ENCODE measurements around the gene GAREM1.

DNA sequence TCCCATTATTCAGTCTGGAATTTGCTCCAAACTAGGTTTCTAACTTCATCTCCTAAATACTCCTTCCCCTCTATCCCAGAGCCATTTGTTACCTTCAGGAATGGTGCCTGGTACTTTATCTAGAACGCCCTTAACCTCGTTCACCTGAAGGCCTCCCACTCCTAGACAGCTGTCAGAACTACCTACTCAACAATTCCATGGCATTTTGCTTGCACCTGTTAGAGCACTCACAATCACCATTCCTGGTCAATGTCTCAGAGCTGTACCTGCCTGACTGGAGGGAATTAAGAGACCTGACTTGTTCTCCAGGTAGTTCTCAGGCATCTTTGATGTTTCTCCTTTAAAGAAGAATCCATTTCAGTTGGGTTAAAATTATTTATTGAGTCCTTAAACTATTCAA is 88.9 kb downstream of the GAREM1 start:
- TF ChIP-seq POLR2AphosphoS5 (IDR thresholded peaks at IDR 0.05; ENCODE audit: insufficient read depth, low read depth, low read length), result no peak
- TF ChIP-seq MAX (IDR thresholded peaks at IDR 0.05; ENCODE audit: insufficient read depth, insufficient read length), result no peak
- TF ChIP-seq, protein P1, sequence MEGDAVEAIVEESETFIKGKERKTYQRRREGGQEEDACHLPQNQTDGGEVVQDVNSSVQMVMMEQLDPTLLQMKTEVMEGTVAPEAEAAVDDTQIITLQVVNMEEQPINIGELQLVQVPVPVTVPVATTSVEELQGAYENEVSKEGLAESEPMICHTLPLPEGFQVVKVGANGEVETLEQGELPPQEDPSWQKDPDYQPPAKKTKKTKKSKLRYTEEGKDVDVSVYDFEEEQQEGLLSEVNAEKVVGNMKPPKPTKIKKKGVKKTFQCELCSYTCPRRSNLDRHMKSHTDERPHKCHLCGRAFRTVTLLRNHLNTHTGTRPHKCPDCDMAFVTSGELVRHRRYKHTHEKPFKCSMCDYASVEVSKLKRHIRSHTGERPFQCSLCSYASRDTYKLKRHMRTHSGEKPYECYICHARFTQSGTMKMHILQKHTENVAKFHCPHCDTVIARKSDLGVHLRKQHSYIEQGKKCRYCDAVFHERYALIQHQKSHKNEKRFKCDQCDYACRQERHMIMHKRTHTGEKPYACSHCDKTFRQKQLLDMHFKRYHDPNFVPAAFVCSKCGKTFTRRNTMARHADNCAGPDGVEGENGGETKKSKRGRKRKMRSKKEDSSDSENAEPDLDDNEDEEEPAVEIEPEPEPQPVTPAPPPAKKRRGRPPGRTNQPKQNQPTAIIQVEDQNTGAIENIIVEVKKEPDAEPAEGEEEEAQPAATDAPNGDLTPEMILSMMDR (IDR thresholded peaks at IDR 0.05; ENCODE audit: extremely low read depth in 1 of 2, insufficient read depth in 1 of 2, low read depth in 1 of 2, low read length in 2 of 2), result no peak
- no peak for TF ChIP-seq POLR2A (IDR thresholded peaks at IDR 0.05; ENCODE audit: low read depth, low read length)
- TF ChIP-seq EZH2 (IDR thresholded peaks at IDR 0.05; ENCODE audit: borderline replicate concordance, low read depth, low read length, severe bottlenecking), result no peak
- no peak for TF ChIP-seq GATA2 (IDR thresholded peaks at IDR 0.05; ENCODE audit: insufficient read depth, insufficient read length, low read depth, low read length)
- TF ChIP-seq JUN (IDR thresholded peaks at IDR 0.05; ENCODE audit: borderline replicate concordance, insufficient read depth, insufficient read length, low read depth), result no peak
- no peak for TF ChIP-seq FOS (IDR thresholded peaks at IDR 0.05; ENCODE audit: borderline replicate concordance, insufficient read depth, low read length)

Measured in endothelial cell of umbilical vein (primary cell).